Measurements from ENCODE around the gene UBR4. TPM values are rescaled to one million over a fixed set of nuclear protein-coding genes. Genes with fewer than 3 reads are reported as not detected.

Gene UBR4
- total and polyA plus RNA-seq, 3 experiments from 2014 or later: 27.4 to 112 (median 110) TPM

GRCh38 chr1:19197845-19198244 lies 12.2 kb downstream of the UBR4 start:
- no peaks in the 10 kb centered on the region for H3K27me3 Mint-ChIP-seq
- Histone ChIP-seq H3K4me3 (ENCODE audit: low read length) (no peak overlapping the region), H3K27me3 (ENCODE audit: insufficient read depth, low read length, poor library complexity, severe bottlenecking) (no peaks in the 10 kb centered on the region), H3K4me1 (ENCODE audit: insufficient read depth, low read length) (peaks cover 8% of the 10 kb centered on the region), H3K36me3 (ENCODE audit: insufficient read depth, low read length) (peaks cover 61% of the 10 kb centered on the region), H3K27ac (ENCODE audit: low read depth, low read length) (no peak overlapping the region), H3K9me3 (ENCODE audit: low read length) (no peaks in the 10 kb centered on the region)
- ChIA-PET CTCF (interaction anchor here (1.1 kb wide), 1 partner anchor 43 kb away, joined by 3 read pairs; no protein-coding TSS in a partner anchor), POLR2A (no interaction called here)
- H3K4me3 Mint-ChIP-seq: no peak overlapping the region
- peak overlapping the region in 2 of 8 donors; percentile 6 to 40 for H3K27ac Mint-ChIP-seq
- peaks cover 23 to 84% (median 34%) of the 10 kb centered on the region in 3 donors for H3K36me3 Mint-ChIP-seq
- no peak for DNase-seq
- H3K4me1 Mint-ChIP-seq: peaks cover 13 to 31% (median 15%) of the 10 kb centered on the region in 3 donors
- H3K9me3 Mint-ChIP-seq: no peaks in the 10 kb centered on the region

GRCh38 chr1:19196331-19196730 lies 13.7 kb downstream of the UBR4 start:
- no peaks in the 10 kb centered on the region for H3K9me3 Mint-ChIP-seq
- Histone ChIP-seq H3K4me1 (ENCODE audit: insufficient read depth, low read length) (no peaks in the 10 kb centered on the region), H3K27me3 (ENCODE audit: insufficient read depth, low read length, poor library complexity, severe bottlenecking) (no peaks in the 10 kb centered on the region), H3K36me3 (ENCODE audit: insufficient read depth, low read length) (peaks cover 72% of the 10 kb centered on the region), H3K4me3 (ENCODE audit: low read length) (no peak overlapping the region), H3K9me3 (ENCODE audit: low read length) (no peaks in the 10 kb centered on the region), H3K27ac (ENCODE audit: low read depth, low read length) (no peak overlapping the region)
- CTCF ChIA-PET: no interaction called here
- DNase-seq: no peak
- H3K4me1 Mint-ChIP-seq: peaks cover 0 to 16% (median 3%) of the 10 kb centered on the region in 3 donors
- POLR2A ChIA-PET: interaction anchor here (0.7 kb wide), 1 partner anchor 62 kb away, joined by 3 read pairs; no protein-coding TSS in a partner anchor
- H3K4me3 Mint-ChIP-seq: no peak overlapping the region
- peak overlapping the region in 2 of 8 donors; percentile 30 to 86 for H3K27ac Mint-ChIP-seq
- H3K27me3 Mint-ChIP-seq: no peaks in the 10 kb centered on the region
- peaks cover 23 to 89% (median 37%) of the 10 kb centered on the region in 3 donors for H3K36me3 Mint-ChIP-seq

- Histone ChIP-seq H3K4me3 (ENCODE audit: low read length) (no peak overlapping the region), H3K4me1 (ENCODE audit: insufficient read depth, low read length) (no peaks in the 10 kb centered on the region), H3K36me3 (ENCODE audit: insufficient read depth, low read length) (peaks cover 60% of the 10 kb centered on the region), H3K9me3 (ENCODE audit: low read length) (no peaks in the 10 kb centered on the region), H3K27ac (ENCODE audit: low read depth, low read length) (no peak overlapping the region), H3K27me3 (ENCODE audit: insufficient read depth, low read length, poor library complexity, severe bottlenecking) (no peaks in the 10 kb centered on the region)
- CTCF ChIA-PET: interaction anchor here (0.9 to 1.5 kb wide), 3 partner anchors 14 to 457 kb away, joined by 3 to 5 read pairs (median 3); no protein-coding TSS in a partner anchor
- POLR2A ChIA-PET: no interaction called here
- Mint-ChIP-seq H3K9me3 (no peaks in the 10 kb centered on the region), H3K27me3 (no peaks in the 10 kb centered on the region), H3K4me1 (no peaks in the 10 kb centered on the region), H3K4me3 (no peak overlapping the region), H3K27ac (peak overlapping the region in 1 of 8 donors; percentile 49), H3K36me3 (peaks cover 23 to 85% (median 39%) of the 10 kb centered on the region in 3 donors)
- no peak for DNase-seq
Measured at GRCh38 chr1:19193004-19193403, 17.1 kb downstream of the UBR4 start.

GRCh38 chr1:19191811-19192210 lies 18.3 kb downstream of the UBR4 start:
- Mint-ChIP-seq H3K4me3 (no peak overlapping the region), H3K36me3 (peaks cover 20 to 83% (median 35%) of the 10 kb centered on the region in 3 donors), H3K9me3 (no peaks in the 10 kb centered on the region), H3K4me1 (no peaks in the 10 kb centered on the region), H3K27me3 (no peaks in the 10 kb centered on the region), H3K27ac (no peak overlapping the region)
- Histone ChIP-seq H3K27me3 (ENCODE audit: insufficient read depth, low read length, poor library complexity, severe bottlenecking) (no peaks in the 10 kb centered on the region), H3K9me3 (ENCODE audit: low read length) (no peaks in the 10 kb centered on the region), H3K4me1 (ENCODE audit: insufficient read depth, low read length) (no peaks in the 10 kb centered on the region), H3K27ac (ENCODE audit: low read depth, low read length) (no peak overlapping the region), H3K36me3 (ENCODE audit: insufficient read depth, low read length) (peaks cover 56% of the 10 kb centered on the region), H3K4me3 (ENCODE audit: low read length) (no peak overlapping the region)
- POLR2A ChIA-PET: no interaction called here
- no peak for DNase-seq
- CTCF ChIA-PET: interaction anchor here (0.8 to 1.5 kb wide), 3 partner anchors 13 to 51 kb away, joined by 3 to 5 read pairs (median 3); no protein-coding TSS in a partner anchor

- POLR2A ChIA-PET: no interaction called here
- H3K36me3 ChIP-seq (ENCODE audit: insufficient read depth, low read length): peaks cover 58% of the 10 kb centered on the region
- H3K9me3 ChIP-seq (ENCODE audit: low read length): no peaks in the 10 kb centered on the region
- Mint-ChIP-seq H3K36me3 (peaks cover 21 to 83% (median 36%) of the 10 kb centered on the region in 3 donors), H3K27me3 (no peaks in the 10 kb centered on the region), H3K4me1 (no peaks in the 10 kb centered on the region), H3K9me3 (no peaks in the 10 kb centered on the region), H3K27ac (peak overlapping the region in 1 of 8 donors; percentile 67), H3K4me3 (no peak overlapping the region)
- H3K4me3 ChIP-seq (ENCODE audit: low read length): no peak overlapping the region
- no peaks in the 10 kb centered on the region for H3K4me1 ChIP-seq (ENCODE audit: insufficient read depth, low read length)
- DNase-seq: no peak
- CTCF ChIA-PET: no interaction called here
- H3K27ac ChIP-seq (ENCODE audit: low read depth, low read length): no peak overlapping the region
- H3K27me3 ChIP-seq (ENCODE audit: insufficient read depth, low read length, poor library complexity, severe bottlenecking): no peaks in the 10 kb centered on the region
Measured at GRCh38 chr1:19190468-19190867, 19.6 kb downstream of the UBR4 start.

GRCh38 chr1:19189270-19189669 lies 20.8 kb downstream of the UBR4 start:
- Histone ChIP-seq H3K27ac (ENCODE audit: low read depth, low read length) (no peak overlapping the region), H3K27me3 (ENCODE audit: insufficient read depth, low read length, poor library complexity, severe bottlenecking) (no peaks in the 10 kb centered on the region), H3K4me1 (ENCODE audit: insufficient read depth, low read length) (no peaks in the 10 kb centered on the region), H3K9me3 (ENCODE audit: low read length) (no peaks in the 10 kb centered on the region), H3K36me3 (ENCODE audit: insufficient read depth, low read length) (peaks cover 64% of the 10 kb centered on the region), H3K4me3 (ENCODE audit: low read length) (no peak overlapping the region)
- CTCF ChIA-PET: no interaction called here
- Mint-ChIP-seq H3K27me3 (no peaks in the 10 kb centered on the region), H3K4me1 (no peaks in the 10 kb centered on the region), H3K27ac (no peak overlapping the region), H3K36me3 (peaks cover 21 to 91% (median 41%) of the 10 kb centered on the region in 3 donors), H3K9me3 (no peaks in the 10 kb centered on the region), H3K4me3 (no peak overlapping the region)
- DNase-seq: no peak
- POLR2A ChIA-PET: no interaction called here

GRCh38 chr1:19187852-19188251 lies 22.2 kb downstream of the UBR4 start:
- no peak overlapping the region for H3K27ac ChIP-seq (ENCODE audit: low read depth, low read length)
- ChIA-PET CTCF (no interaction called here), POLR2A (no interaction called here)
- no peaks in the 10 kb centered on the region for H3K4me1 ChIP-seq (ENCODE audit: insufficient read depth, low read length)
- H3K27me3 ChIP-seq (ENCODE audit: insufficient read depth, low read length, poor library complexity, severe bottlenecking): no peaks in the 10 kb centered on the region
- no peak overlapping the region for H3K4me3 ChIP-seq (ENCODE audit: low read length)
- no peaks in the 10 kb centered on the region for H3K27me3 Mint-ChIP-seq
- H3K36me3 ChIP-seq (ENCODE audit: insufficient read depth, low read length): peaks cover 66% of the 10 kb centered on the region
- peaks cover 8 to 91% (median 38%) of the 10 kb centered on the region in 3 donors for H3K36me3 Mint-ChIP-seq
- H3K4me1 Mint-ChIP-seq: no peaks in the 10 kb centered on the region
- H3K9me3 Mint-ChIP-seq: no peaks in the 10 kb centered on the region
- no peak overlapping the region for H3K4me3 Mint-ChIP-seq
- no peaks in the 10 kb centered on the region for H3K9me3 ChIP-seq (ENCODE audit: low read length)
- no peak for DNase-seq
- H3K27ac Mint-ChIP-seq: no peak overlapping the region

GRCh38 chr1:19186001-19186400 lies 24.1 kb downstream of the UBR4 start:
- Mint-ChIP-seq H3K27me3 (no peaks in the 10 kb centered on the region), H3K4me1 (peaks cover 3 to 11% (median 8%) of the 10 kb centered on the region in 3 donors), H3K36me3 (peaks cover 8 to 89% (median 43%) of the 10 kb centered on the region in 3 donors), H3K4me3 (no peak overlapping the region), H3K27ac (peak overlapping the region in 1 of 8 donors; percentile 34), H3K9me3 (no peaks in the 10 kb centered on the region)
- ChIA-PET POLR2A (no interaction called here), CTCF (no interaction called here)
- no peak for DNase-seq
- no peaks in the 10 kb centered on the region for H3K9me3 ChIP-seq (ENCODE audit: low read length)
- no peaks in the 10 kb centered on the region for H3K27me3 ChIP-seq (ENCODE audit: insufficient read depth, low read length, poor library complexity, severe bottlenecking)
- H3K4me1 ChIP-seq (ENCODE audit: insufficient read depth, low read length): peaks cover 1% of the 10 kb centered on the region
- H3K36me3 ChIP-seq (ENCODE audit: insufficient read depth, low read length): peaks cover 60% of the 10 kb centered on the region
- no peak overlapping the region for H3K27ac ChIP-seq (ENCODE audit: low read depth, low read length)
- no peak overlapping the region for H3K4me3 ChIP-seq (ENCODE audit: low read length)
